Astrocyte of the cerebellum (primary cell): Measurements from ENCODE around the gene RNGTT.
A peak's percentile ranks its signal among the peaks of the same experiment; 100 is the strongest.

Experiments used
- DNase-seq: peaks from one replicate; pipeline ENCODE4 v3.0.0-alpha.2; 2011; ENCODE audit warnings: low read depth
- H3K4me3 ChIP-seq: 2 replicates; pipeline ENCODE4 v1.5.1; 2011; ENCODE audit warnings: mild to moderate bottlenecking, low read depth, low read length, moderate library complexity
- CTCF ChIP-seq: IDR thresholded peaks from 2 replicates; pipeline ENCODE4 v1.5.1; 2012; ENCODE audit warnings: low read length, low read depth, moderate library complexity, mild to moderate bottlenecking; ENCODE audit errors: missing control alignments
- in situ Hi-C: cut with HindIII; loops from 2 replicates; pipeline ENCODE4 v1.10.0; 2017; ENCODE audit warnings: low sequenced_read_pairs

RNGTT gene

DNA sequence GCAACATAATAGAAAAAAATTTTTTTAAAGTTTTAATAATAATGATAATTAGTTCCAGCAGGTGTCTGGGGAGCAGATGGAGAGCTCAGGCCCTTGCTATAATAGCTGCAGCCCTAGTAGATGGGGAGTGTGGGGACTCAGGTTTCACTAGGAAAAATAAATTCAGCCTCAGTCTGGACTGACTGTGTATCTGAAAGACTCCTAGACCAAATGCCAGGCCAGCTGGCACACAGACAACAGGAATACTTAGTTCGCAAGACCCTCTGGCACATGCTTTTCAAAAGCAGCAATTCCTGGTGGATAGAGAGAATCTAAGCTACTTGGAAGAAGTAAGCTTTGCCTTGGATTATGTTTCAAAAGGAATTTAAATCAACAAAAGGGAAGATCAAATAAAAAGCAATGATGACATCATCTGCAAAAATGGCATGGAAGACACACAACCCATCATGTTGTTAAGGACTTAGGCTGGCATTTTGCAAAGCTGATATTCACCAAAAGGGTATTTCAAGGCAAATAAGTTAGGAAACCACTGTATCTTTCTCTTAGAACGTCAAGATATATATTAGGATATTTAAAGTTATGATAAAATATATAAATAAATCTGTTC lies 107.8 kb downstream of the RNGTT start:
- no peak for DNase-seq
- H3K4me3 ChIP-seq = no peak overlapping the region
- in situ Hi-C loops = no loop called here
- no peak for TF ChIP-seq CTCF

DNA sequence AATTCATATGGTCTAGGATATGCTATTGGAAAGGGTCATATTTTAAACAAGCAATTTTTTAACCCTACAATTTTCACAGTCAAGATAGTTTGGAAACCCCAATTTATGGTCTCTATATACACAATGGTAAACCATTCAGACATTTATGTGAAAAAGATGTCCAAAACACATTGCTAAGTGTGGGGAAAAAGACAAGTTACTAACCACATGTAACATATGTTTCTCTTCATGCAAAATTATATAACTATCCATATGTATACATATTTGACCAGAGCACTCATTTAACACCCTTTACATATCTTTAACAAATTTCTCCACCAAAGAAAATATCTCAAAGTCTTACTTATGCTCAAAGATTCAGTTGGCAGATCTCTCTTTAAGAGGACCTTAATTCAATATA lies 110.6 kb downstream of the RNGTT start:
- DNase-seq = no peak
- in situ Hi-C loops = no loop called here
- H3K4me3 ChIP-seq = no peak overlapping the region
- no peak for TF ChIP-seq CTCF

GRCh38 chr6:88852000-88852399 lies 111.4 kb downstream of the RNGTT start:
- DNase-seq = no peak
- in situ Hi-C loops = no loop called here
- H3K4me3 ChIP-seq = no peak overlapping the region
- no peak for TF ChIP-seq CTCF

- DNase-seq = no peak
- in situ Hi-C loops = no loop called here
Observed at GRCh38 chr6:88848870-88849269, 114.5 kb downstream of the RNGTT start.

DNA sequence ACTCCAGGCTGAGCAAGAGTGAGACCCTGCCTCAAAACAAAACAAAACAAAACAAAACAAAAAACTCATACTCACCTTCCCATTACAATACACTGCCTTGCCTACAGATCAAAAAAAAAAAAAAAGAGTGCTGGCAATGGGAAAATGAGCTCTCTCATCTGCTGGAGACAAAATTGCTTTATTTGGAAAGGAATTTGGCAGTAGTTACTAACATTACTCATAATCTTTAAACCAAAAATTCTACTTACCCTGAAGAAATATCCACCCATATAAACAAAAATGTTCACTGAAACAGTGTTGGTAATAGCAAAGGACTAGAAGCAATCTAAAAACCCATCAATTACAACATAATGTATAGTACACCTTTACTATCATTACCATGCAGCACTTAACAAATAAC lies 120.4 kb downstream of the RNGTT start:
- peak; percentile 69 for DNase-seq
- in situ Hi-C loops = no loop called here
- TF ChIP-seq CTCF = no peak

More at GRCh38 chr6:88848870-88849269, 114.5 kb downstream of the RNGTT start:
- TF ChIP-seq CTCF = no peak
- H3K4me3 ChIP-seq = no peak overlapping the region

GRCh38 chr6:88842320-88842719 lies 121.1 kb downstream of the RNGTT start:
- H3K4me3 ChIP-seq = no peak overlapping the region
- no peak for TF ChIP-seq CTCF
- in situ Hi-C loops = no loop called here
- DNase-seq = no peak

More for the DNA sequence above, 120.4 kb downstream of the RNGTT start:
- H3K4me3 ChIP-seq = no peak overlapping the region
